ENCODE data around the gene ALPK1.

Gene ALPK1

DNA sequence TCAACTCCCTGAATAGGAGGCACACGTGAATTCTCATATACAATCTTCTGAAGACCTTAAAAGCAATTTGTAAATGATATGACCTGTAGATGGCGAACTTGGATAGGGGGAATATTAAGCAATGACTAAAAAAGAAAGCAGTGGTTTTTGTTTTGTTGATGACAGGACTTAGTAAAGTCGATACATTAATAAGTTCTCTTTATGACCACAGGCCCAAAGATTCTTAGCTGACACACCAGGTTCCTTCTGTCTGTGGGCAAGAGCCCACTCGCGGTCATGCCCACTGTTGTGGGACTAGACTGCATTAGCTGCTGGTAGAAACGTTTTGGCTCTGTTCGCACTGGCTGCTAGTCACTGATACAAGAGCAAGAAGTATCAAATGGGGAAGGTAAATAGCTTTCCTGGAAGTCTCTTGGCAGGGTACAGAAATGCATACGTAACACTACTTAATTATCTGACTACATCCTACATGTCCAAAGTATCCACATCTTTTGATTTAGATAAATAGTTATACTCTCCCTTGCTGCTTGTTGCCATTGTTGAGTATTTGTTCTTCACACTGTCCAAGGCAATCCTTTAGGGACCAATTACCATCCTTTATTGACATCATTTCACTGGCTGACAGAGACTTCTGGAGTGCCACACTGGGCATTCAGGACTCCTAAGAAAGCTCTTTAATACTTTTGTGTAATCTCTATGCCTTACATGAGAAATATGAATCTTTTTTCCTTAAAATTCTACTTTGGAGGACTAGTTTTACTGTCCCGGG lies 31.0 kb downstream of the ALPK1 start:
- no peak for DNase-seq (ENCODE audit: low read depth in 2 of 2)

DNA sequence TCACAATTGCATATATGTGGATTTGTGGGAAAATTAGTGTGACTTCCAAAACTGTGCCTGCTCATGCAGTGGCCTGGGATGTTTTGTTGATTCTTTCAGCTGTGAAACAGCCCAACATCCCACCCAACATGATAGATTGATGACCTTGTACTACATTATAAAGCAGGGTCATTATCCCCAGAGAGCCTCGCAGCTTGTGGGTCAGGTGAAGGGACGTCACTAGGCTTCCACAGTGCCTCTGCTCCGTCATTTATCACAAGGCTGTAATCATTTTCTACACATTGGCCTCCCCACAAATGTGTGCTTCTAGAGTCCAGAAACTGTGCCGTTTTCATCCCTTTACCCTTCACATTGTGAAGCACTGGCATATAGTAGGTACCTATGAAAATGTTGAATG lies 31.6 kb downstream of the ALPK1 start:
- DNase-seq (ENCODE audit: low read depth in 2 of 2): no peak

DNA sequence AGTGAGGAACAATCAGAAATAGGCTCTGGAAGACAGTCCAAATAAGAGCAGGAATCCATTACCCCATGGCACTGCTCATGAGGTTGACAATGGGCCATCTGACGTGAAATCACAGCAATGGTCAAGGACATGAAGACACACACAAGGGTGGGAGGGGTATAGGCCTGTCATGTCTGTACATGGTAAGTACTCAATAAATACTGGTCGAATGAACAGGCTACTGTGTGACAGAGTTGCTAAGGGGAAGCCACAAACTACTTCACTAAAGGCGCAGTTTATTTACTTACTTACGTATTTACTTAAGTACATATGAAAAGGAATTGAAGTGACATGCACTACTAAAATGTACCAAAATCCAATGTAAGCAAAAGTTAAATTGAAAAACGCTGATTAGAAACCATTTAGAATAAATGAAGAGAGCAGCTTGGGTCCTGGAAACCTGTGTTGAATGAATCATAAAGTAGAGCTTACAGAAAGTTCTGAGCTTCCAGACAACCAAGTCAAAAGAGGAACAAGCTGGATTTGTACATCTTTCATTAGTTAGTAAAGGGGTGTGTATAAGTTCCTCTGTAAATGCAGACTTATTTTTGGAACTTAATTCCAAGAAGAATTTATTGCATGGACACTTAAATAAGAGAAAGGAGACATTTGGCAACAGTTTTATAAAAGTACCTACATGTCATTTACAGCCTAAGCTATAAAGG lies 32.7 kb downstream of the ALPK1 start:
- no peak for DNase-seq (ENCODE audit: low read depth in 2 of 2)

DNA sequence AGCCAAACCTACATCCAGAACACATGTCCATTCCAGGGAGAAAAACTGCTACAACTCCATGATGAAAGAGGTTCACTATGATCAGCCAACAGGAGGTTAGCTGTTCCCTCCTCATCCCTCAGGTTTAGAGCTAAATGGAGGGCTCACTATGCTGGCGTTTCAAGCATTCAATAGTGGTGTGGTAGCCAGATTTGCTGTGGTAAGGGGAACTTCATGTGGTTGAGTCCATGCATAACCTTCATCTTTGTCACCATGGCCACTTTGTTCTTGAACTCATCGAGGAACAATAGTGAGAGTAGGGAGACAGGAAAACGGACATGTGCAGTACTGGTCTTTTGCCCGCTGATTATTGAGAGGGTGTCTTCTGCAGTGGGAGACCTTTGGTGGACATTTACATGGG lies 33.8 kb downstream of the ALPK1 start:
- DNase-seq (ENCODE audit: low read depth in 2 of 2): no peak

DNA sequence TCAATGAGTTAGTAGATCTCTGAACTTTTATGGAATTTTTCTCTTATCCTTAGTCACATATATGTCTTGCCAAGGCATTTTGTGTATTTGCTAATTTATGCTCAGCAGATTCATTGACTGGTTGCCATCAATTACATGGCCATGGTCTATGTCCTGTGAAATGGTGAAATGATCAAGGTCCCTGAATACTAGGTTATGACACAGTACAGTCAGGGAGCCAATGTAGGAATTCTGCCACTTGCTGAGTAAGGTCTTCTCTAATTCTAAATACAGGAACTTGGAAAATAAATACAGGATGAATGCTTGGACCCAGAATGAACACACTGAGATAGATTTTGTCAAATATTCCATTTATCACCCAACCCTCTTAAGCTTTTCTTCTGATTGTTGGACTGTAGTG lies 35.2 kb downstream of the ALPK1 start:
- no peak for DNase-seq (ENCODE audit: low read depth in 2 of 2)

DNA sequence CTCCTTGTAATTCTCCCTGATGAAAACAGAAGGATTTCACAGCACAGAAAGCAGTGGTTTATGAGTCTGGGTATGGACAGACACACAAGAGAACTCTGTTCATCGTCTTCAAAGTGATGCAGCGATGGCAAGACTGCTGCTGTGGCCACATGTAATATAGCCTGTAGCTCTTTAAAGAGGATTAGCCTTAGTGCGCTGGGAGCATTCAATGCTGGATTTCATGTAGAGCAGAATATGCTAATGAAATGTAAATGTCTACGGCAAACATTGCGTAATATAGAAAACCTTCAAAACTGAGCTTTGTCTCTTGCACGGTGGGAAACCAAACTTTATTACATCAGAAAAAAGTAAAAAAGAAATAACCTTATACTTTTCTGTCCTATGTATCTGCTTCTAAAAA lies 42.9 kb downstream of the ALPK1 start:
- no peak for DNase-seq (ENCODE audit: low read depth in 2 of 2)

DNA sequence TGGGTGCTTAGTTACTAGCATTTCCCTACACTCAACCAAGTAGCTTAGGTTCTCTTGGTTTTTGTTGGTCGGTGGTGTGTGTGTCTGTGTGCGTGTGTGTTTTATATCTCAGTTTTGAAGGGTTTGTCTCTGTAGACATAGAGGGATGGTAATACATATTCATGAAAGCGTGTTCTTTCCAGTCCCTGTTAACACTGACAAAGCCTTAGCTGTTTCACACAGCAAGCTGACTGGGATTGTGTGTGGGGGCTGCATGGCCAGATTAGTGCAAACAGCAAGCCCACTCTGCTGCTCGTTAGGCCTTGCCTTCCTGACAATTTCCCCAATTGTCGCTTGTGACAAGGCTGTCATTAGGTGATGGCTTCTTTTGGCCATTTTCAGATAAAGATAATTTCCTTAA lies 43.9 kb downstream of the ALPK1 start:
- DNase-seq (ENCODE audit: low read depth in 2 of 2): no peak

DNA sequence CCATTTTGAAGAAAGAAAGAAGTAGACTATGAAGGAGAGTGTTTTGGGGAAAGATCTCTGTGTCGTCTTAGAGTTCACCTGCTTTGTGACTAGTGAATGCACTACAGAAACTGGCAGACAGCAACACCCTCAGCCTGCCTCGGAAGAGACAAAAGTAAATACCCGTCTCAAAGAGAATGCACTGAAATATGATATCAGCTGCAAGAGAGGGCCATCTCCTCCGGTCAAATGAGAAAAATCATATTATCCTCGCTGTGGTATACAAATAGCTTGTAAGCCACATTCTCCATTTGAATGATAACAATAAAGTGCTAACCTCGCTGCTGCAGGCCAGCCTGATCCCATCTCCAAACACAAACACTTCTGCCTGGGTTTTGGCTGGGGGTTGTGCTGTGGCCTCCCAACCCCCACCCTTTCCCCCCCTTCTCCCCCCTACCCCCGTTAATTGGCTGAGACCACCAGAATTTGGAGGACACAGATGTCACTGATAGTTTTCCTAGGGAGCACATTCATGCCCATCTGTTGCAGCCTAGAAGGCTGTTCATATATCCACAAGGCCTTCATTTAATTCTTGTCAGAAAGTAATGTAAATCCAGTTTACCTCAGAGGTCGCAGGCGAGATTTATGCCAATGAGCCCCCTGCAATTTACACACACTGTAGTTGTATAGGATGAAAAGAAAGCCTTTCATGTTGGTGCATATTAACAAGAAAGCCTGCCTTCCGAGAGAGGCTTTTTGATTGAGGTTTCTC lies 46.3 kb downstream of the ALPK1 start:
- DNase-seq (ENCODE audit: low read depth in 2 of 2): no peak

DNA sequence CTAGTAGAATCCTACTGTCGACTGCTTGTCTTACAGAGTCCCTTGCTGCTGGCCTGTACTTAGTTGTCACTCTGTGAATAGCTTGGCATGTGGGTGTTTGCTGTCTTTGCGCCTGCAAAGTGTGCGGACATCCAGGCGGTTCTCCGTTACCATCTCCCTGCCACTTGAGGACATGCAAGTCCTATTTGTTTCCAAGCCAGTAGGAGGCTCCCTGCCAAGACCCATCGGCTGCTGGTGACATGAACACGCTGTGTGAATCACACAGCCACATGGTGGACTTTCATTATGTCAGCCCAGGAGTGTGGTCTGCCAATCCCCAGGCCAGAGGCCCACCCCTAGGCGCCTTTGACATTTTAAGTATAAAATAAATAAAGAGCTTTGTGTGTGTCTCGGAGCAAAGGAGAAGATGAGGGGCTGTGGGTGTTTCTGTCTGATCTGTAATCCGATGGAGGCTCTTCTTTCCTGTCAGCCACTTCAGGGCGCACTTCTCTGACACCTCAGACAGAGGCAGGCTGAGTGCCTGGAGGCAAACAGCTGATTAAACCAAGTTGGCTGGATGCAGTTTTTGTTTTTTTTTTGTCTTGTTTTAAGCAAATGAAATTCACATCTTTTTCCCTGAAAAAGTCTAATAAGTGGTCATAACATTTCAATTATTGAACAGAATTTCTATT lies 51.5 kb downstream of the ALPK1 start:
- DNase-seq (ENCODE audit: low read depth in 2 of 2): no peak

DNA sequence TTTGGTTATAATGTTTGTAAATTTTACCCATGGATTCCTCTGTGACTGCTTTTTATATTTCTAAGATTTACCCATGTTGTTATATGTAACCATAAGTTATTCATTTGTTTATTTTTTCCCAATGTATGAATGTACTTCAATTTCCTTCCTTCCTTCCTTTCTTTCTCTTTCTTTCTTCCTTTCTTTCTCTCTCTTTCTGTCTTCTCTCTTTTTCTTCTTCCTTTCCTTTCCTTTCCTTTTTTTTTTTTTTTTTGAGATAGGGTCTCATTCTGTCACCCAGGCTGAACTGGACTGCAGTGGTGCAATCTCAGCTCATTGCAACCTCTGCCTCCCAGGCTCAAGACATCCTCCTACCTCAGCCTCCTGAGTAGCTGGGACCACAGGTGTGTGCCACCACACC lies 55.6 kb downstream of the ALPK1 start:
- no peak for DNase-seq (ENCODE audit: low read depth in 2 of 2)

DNA sequence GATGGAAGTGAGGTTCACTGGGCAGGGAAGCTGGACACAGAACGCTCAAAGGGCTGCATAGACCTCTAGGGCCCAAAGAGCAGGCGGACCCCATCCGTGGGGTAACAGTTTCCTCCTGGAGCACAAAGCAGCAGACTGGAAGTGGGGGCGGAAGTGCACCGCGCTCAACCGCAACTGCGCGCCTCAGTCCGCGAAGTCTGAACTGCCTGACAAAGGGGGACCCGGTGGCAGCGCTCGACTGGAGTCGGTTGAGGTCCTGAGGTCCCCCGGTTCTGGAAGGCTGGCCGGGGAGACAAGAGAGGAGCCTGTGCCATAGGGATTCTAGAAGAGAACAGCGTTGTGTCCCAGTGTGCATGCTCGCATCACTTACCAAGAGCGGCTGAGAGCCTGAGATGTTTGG lies 58.5 kb downstream of the ALPK1 start:
- no peak for DNase-seq (ENCODE audit: low read depth in 2 of 2)

DNA sequence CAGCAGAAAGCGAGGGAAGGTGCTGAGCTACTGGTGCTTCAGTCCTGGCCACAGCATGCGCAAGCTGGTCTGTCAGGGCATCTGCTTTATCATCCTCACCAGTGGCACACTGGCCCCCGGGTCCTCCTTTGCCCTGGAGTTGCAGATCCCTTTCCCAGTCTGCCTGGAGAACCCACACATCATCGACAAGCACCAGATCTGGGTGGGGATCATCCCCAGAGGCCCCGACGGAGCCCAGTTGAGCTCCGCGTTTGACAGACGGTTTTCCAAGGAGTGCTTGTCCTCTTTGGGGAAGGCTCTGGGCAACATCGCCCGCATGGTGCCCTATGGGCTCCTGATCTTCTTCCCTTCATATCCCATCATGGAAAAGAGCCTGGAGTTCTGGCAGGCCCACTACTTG lies 60.3 kb downstream of the ALPK1 start:
- no peak for DNase-seq (ENCODE audit: low read depth in 2 of 2)

DNA sequence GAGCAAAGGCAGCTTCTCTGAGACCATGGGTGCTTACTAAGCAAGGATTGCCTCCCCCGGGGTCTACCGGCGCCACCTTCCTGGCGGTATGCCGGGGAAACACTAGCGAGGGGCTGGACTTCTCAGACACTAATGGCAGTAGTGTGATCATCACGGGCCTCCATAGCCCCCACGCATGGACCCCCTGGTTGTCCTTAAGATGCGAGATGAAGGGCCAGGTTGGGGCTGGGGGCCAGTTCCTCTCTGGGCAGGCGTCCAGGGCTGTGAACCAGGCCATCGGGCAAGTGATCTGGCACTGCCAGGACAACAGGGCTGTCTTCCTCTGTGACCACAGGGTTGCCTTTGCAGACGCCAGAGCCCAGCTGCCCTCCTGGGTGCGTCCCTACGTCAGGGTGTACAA lies 60.7 kb downstream of the ALPK1 start:
- DNase-seq (ENCODE audit: low read depth in 2 of 2): no peak

DNA sequence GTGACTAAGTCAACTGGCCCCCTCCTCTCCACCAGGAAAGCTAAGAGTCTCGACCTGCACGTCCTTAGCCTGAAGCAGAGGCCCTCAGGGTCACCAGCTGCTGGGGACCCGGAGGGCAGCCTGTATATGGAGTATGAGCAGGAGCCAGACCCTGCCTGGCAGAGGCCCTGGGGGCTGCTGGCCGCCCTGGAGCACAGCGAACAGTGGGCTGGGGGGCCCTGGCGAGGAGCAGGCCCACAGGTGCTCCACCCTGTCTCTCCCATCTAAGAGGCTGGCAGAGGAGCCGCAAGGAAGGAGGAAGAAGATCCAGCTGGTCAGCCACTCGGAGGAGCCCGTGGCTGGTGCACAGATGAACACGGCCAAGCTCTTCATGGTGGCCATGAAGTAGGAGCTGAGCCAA lies 61.2 kb downstream of the ALPK1 start:
- no peak for DNase-seq (ENCODE audit: low read depth in 2 of 2)

DNA sequence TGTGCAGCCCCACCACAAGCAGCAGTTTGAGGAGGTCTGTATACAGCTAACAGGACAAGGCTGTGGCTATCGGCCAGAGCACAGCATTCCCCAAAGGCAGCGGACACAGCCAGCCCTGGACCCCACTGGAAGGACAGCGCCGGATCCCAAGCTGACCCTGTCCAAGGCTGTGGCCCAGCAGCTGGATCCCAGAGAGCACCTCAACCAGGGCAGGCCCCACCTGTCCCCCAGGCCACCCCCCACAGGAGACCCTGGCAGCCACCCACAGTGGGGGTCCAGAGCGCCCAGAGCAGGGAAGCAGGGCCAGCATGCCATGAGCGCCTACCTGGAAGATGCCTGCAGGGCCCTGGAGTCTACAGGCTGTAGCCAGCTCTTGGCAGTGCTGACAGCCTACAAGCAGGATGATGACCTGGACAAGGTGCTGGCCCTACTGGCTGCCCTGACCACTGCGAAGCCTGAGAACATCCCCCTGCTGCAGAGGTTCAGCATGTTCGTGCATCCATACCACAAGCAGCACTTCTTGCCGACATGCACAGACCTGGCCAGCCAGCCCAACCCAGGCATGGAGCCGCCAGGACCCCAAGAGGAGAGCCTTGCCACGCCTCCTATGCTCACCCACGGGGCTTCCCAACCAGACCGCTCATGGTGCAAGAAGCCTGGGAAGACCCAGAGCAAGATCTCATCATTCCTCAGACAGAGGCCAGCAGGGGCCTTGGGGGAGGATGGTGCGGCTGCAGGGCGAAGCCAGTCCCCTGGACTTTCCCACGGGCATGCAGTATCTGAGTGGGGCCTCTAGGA lies 62.0 kb downstream of the ALPK1 start:
- DNase-seq (ENCODE audit: low read depth in 2 of 2): no peak

DNA sequence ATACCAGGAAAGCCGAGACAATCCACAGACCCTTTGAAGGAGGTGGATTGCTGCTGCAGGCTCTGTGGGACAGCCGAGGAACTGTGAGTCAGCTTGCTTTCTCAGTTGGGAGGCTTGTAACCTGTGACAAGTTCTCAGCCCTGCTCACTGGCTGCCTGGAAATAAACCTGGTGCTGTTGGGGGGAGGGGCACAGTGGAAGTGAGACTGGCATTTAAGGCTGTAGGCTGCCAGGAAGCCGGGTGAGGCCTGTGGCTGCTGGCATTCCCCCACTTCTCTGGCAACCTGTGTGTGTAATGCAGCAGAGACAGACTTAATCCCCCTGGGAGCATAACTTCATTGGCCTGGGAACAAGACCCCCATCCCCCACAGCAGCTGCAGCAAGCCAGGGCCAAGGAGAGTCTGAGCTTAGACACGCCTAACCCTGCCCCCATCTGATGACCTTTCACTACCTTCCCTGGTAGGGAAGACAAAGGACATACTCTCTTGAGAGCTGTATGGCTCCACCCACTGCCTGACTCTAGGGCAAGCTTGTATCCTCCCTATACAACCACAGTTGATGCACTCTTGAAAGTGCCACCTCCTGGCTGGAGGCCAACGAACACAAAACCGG lies 64.1 kb downstream of the ALPK1 start:
- DNase-seq (ENCODE audit: low read depth in 2 of 2): no peak

DNA sequence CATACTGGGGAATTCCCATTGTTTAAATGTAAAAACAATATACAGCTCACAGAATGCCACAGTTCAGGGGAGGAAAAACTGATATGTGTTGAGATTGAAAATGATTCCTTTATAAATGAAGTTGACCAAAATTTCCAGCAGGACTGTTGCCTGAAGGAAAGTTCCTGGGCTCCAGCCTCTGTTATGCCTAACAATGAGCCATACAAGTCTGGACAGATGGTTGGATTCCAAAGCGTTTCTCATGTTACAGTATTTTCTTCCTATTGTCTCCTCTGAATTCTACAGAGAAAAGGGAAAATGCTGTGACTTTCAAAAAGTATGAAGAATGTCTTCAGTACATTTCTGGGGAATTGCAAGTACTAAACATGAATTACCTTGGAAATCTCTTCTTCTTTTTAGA lies 73.3 kb downstream of the ALPK1 start:
- no peak for DNase-seq (ENCODE audit: low read depth in 2 of 2)

DNA sequence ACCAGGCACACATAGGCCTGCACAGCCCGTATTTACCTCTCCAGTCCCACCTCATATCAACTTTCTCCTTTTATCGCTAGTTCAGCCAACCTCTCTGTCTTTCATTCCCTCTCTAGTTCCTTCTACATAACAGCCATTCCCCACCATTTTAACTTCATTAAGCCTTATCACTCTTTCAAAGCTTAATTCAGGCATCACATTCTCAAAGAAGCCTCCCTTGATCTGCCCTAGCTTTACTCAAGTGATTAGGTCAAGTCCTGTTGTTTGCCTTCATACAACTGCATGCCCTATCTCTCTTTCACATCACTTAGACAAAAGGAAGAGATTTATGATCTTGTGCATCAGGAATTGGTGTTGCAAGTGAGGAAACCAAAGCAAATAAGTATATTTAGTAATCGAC lies 74.2 kb downstream of the ALPK1 start:
- DNase-seq (ENCODE audit: low read depth in 2 of 2): no peak

DNA sequence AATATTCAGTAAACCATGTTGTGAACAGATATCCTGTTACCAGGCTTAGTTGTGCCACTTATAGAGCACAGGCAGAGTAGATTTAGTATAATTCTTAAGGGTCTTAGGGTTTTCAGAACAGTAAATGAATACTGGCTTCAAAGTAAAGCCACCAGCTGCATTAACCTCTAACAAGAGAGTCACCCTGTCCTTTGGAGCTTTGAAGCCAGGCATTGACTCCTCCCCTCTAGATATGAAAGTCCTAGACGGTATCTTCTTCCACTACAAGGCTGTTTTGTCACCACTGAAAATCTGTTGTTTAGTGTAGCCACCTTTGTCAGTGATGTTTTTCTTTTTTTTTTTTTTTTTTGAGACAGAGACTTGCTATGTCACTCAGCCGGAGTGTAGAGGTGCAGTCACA lies 77.7 kb downstream of the ALPK1 start:
- no peak for DNase-seq (ENCODE audit: low read depth in 2 of 2)

DNA sequence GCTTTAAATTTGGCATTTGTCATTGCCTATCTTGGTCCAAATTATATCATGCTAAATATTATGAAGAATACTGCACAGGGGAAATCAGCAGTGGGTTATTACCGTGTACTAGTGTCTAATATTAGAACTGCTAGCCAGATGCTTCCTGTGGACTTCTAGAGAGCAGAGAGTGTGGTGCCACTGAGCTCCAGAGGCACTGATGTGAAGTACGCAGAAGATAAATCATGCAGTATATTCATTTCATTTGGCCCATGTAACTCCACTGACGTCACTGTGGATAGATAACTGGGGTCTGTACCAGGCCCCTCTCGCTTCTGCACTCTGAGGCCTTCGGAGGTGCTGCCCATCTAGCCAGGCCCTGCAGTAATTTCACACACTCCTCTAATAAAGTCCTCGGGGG lies 80.0 kb downstream of the ALPK1 start:
- DNase-seq (ENCODE audit: low read depth in 2 of 2): no peak

DNA sequence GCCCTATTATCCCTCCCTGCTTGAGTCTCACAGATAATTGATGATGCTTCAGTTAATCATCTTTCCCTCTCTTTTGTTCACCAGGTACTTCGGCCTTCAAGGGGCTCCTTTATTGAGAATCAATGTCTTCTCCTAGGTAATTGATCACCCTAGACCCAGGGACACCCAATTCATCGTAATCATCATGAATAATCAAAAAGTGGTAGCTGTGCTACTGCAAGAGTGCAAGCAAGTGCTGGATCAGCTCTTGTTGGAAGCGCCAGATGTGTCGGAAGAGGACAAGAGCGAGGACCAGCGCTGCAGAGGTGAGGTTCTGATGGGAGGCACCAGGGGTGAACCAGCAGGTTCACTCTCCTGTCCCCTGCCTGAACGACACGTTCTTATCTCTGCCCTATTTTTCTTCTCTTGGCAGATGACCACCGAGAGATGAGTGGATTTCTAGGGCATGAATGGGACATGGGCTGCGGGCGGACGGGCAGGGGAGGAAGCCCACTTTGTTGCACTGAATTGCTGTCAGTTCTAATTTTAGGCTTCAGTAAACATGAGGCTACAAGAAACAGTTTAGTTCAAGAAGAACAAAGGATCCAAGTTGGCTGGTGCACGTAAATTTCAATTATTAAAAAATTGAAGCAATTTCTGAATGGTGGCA lies 80.5 kb downstream of the ALPK1 start:
- DNase-seq (ENCODE audit: low read depth in 2 of 2): no peak
